ENCODE results near the gene ZBTB20.

DNA sequence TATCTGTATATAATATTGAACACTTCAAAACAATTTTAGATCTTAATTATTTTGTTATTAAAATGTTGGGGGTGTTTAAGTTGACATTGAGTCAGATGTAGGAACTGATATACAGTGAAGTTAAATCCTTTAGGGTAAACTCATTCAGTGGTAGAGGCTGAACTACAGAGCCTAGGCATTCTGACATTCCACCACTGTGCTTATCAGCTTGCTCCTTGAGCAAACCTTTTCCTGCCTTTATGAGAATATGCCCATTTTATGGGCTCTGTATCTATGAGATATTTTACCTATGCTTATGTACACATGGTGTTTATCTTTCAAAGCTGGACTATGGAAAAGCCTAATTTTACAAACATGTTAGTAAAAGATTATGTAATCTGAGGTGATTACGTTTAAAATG, 407.5 kb downstream of the ZBTB20 start:
- TF ChIP-seq, protein P1, sequence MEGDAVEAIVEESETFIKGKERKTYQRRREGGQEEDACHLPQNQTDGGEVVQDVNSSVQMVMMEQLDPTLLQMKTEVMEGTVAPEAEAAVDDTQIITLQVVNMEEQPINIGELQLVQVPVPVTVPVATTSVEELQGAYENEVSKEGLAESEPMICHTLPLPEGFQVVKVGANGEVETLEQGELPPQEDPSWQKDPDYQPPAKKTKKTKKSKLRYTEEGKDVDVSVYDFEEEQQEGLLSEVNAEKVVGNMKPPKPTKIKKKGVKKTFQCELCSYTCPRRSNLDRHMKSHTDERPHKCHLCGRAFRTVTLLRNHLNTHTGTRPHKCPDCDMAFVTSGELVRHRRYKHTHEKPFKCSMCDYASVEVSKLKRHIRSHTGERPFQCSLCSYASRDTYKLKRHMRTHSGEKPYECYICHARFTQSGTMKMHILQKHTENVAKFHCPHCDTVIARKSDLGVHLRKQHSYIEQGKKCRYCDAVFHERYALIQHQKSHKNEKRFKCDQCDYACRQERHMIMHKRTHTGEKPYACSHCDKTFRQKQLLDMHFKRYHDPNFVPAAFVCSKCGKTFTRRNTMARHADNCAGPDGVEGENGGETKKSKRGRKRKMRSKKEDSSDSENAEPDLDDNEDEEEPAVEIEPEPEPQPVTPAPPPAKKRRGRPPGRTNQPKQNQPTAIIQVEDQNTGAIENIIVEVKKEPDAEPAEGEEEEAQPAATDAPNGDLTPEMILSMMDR (IDR thresholded peaks at IDR 0.05; ENCODE audit: borderline replicate concordance, extremely low read depth, low read length, poor library complexity, severe bottlenecking), result no peak
- TF ChIP-seq EZH2 (IDR thresholded peaks at IDR 0.05; ENCODE audit: borderline replicate concordance, low read depth, low read length, severe bottlenecking), result no peak

Measured in DND-41 (cell line).